Measurements from ENCODE around the gene HAP1.
A peak's percentile ranks its signal among the peaks of the same experiment; 100 is the strongest.
"Not testable (repeated sequence)": the region's sequence is repeated elsewhere in the genome, so short reads cannot be mapped to it uniquely, and the experiment has no call there.

Gene HAP1, protein sequence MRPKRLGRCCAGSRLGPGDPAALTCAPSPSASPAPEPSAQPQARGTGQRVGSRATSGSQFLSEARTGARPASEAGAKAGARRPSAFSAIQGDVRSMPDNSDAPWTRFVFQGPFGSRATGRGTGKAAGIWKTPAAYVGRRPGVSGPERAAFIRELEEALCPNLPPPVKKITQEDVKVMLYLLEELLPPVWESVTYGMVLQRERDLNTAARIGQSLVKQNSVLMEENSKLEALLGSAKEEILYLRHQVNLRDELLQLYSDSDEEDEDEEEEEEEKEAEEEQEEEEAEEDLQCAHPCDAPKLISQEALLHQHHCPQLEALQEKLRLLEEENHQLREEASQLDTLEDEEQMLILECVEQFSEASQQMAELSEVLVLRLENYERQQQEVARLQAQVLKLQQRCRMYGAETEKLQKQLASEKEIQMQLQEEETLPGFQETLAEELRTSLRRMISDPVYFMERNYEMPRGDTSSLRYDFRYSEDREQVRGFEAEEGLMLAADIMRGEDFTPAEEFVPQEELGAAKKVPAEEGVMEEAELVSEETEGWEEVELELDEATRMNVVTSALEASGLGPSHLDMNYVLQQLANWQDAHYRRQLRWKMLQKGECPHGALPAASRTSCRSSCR

GRCh38 chr17:41734139-41734948 lies at the start of gene HAP1:
HAP1 (minus strand) TSS chr17:41734643; CDS start chr17:41734634, 9 bp downstream.
- peak; percentile 40 for DNase-seq

DNA sequence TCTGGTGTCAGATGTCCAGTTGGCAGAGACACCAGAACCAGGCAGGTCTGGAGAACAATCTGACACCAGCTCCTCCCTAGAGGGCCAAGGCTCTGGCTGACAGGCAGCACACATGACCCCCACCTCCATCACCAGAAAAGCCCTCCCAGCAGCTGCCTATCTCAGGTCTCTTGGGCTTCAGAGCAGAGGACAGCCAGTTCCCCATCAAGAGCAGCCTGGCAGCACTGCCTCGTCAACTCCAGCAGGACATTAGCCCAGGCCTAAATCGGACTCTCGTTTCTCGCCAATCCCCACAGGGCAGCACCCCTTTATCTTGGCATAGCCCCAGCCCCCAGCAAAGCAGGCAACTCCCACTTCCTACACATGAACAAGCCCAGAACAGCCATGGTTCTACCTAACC lies 47.7 kb upstream of the HAP1 start:
- DNase-seq: no peak

- DNase-seq: no peak
Observed at GRCh38 chr17:41781404-41782110, 47.1 kb upstream of the HAP1 start.

- no peak for DNase-seq
Observed at GRCh38 chr17:41779954-41780353, 45.5 kb upstream of the HAP1 start.

GRCh38 chr17:41777574-41778188 lies 43.2 kb upstream of the HAP1 start:
- DNase-seq: no peak

DNA sequence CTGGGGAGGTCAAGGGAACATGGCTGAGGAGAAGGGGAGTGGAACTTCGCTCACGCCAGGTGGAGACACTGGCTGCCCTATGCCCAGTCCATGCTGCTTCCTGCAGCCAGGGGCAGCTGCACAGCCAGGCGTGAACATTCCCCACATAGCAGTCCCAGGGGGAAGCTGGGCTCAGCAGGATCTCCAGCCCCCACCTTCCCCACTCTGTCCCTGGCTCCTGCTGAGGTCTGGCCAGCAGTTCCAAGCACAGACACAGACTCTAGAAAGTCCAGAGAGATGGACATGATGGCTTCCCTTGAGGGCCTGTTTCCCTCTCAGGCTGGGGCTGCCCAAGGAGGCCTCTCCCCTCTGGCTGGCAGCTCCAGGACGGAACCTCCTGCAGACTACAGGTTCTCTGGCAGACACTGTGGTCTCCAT lies 42.7 kb upstream of the HAP1 start:
- DNase-seq: no peak

- DNase-seq: not testable (repeated sequence)
Observed at GRCh38 chr17:41776262-41776900, 41.9 kb upstream of the HAP1 start.

DNA sequence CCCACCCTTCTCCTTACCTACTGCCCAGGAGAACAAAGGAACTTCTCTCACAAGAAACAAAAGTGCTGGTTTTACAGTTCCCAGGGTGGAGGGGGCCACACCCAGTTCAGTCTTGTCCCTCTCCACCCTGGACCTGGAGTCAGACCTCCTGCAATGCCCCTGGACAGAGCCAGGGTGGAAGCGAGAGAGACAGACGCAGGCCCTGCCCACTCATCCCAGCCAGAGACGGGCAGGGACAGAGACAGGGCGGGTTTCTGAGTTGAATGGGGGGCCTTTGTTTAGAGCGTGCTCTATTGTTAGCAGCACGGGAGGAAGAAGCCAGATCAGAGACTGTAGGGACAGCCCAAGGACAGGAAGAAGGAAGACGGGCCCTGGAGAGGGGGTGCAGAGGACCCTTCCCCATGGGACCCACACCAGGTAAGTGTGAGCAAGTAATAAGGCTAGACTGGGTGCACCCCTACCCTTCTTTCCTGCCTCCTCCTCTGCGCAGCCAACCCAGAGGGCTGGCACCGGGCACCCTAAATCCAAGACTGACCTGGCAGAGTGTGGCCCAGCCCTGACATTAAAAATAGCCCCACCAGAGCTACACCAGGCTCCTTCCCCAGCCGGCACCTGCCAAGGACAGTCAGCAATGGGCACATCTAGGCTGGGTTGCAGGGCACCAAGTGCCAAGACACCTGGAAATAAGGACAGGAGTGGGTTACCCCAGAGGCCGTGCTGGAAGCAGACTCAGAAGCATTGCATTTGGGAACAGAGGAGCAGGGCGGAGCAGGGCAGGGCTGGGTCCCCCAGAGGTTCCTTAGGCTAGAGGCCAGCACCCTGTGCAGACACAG lies 41.2 kb upstream of the HAP1 start:
- DNase-seq: no peak

DNA sequence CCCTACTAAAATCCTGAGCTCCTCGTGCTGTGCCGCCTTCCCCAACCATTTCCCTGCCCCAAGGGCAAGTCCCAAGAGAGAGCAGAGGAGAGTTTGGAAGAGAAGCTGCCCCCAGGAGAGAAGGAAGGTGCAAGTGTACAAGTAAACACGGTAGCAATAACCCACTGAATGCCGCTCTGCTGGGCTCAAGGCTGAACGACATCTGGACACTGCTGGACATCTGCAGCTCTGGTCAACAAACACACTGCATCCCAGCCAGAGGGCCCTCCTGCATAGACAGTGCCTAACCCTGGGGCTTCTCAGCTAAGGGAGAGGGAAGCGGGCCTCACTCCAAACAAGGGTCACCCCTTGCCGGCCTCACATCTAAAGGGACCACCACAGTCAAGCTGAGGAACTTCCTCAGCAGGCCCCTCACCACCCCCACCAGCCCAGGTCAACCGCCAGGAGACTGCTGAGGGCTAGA lies 39.3 kb upstream of the HAP1 start:
- no peak for DNase-seq

- no peak for DNase-seq
Observed at GRCh38 chr17:41773190-41773588, 38.7 kb upstream of the HAP1 start.

DNA sequence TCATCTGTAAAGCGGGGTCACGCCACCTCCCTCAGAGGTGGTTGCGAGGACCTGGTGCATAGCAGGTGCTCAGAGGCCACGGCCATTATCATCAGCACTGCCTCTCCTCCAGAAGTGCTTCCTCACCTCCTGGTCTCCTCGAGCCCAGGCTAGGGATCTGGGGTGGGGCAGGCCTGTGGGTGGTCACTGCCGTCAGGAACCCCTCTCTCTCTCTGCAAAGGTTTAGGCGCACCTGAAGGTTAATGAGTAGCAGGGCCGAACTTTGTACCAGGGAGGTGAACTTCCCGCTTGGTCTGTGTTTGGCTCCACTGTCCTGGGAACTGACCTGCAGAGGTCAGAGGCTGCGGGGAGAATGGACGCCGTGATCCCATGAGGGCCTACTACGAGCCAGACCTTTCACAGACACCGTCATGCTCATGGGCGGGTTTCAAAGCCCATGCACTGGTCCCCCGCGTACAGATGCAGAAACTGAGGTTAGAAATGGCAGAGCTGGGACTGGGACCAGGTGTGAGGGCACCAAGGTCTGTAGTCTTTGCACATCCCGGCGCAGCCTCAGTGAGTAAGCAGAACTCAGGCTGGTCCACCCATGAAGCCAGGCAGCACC lies 38.2 kb upstream of the HAP1 start:
- DNase-seq: no peak

GRCh38 chr17:41772218-41772585 lies 37.8 kb upstream of the HAP1 start:
- DNase-seq: no peak

DNA sequence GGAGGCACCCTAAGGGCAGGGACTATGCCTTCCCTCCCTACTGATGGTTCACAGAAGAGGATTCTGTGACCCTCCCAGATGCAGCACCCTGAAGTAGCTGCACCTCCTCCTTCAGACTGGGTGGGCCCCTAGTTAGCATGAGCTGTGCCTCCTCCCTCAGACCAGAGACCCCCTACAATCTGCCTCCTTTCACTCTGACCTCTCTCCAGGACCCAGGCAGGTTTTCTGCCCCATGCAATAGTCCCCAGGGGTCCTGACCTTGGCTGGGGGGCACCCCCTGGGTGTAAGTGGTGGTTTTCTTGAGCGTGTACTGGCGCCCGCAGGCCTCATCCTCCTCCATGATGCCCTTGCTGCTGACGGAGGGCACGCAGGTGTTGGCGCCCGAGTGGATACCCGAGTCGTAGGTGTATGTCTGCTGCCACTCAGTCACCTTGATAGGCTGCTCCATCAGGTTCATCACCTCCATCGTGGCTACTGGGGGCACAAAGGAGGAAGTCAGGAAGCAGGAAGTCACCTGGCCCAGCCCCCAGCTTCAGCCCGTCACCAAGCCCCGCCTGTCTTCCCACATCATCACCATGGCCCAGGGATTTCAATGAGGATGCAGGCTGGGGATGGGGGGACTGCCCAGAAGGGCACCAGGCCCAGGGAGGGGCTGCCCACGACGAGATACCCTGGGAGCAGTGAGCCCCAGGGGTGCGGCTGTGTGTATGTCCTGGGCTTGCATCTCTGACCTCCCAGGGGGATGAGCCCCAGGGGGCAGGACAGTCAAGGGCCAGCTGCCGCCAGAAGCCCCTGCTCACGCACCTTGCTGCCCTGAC lies 37.2 kb upstream of the HAP1 start:
- DNase-seq: no peak

DNA sequence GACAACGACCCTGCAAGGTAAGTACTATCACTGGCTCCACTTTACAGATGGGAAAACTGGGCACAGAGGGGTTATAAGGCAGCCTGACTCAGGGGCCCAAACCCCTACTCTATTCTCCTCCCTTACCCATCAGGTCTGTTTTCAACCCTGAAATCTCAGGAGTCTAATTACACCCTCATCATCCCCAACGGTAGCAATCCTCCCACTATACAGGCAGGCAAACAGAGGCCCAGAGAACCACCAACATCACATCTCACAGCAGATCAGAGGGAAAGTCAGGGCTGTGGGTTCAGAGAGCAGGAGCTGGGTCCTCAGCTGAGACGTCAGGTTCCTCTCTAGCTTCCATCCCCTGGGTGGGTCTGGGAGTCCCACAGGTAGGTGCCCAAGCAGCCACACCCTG lies 35.5 kb upstream of the HAP1 start:
- no peak for DNase-seq

DNA sequence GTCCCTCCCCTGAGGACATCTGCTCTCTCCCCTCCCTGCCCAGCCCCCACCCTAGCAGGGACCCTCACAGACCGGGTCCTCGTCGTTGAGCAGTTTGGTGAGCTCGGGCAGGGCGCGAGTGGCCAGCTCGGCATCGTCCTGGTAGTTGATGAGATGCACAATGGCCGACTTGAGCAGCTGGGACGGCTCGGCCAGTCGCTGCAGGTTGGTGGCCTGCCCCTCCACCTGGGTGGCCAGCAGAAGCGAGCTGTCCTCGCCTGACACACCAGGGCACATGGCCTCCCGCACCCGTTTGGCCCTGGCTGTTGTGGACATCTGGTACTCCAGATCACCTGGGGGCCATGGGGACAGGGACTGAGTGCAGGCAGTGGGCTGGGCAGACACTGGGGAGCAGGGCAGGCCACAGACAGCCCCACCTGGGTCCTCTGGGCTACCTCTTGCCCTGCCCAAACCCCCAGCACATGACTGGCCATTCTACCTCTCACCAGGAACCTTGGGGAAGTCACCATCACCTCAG lies 35.0 kb upstream of the HAP1 start:
- DNase-seq: no peak

- no peak for DNase-seq
Observed at GRCh38 chr17:41768682-41769288, 34.3 kb upstream of the HAP1 start.

GRCh38 chr17:41767324-41768042 lies 33.0 kb upstream of the HAP1 start:
- DNase-seq: no peak

- DNase-seq: no peak
Observed at GRCh38 chr17:41766135-41766534, 31.7 kb upstream of the HAP1 start.

Measured in stimulated activated CD8-positive, alpha-beta memory T cell treated with anti-CD3 and anti-CD28 coated beads, Interleukin-4, amount 100 ng/mL, for 48 hours (primary cell).